ENCODE data around the gene H3-3A. TPM values are rescaled to one million over a fixed set of nuclear protein-coding genes. Genes with fewer than 3 reads are reported as not detected.

H3-3A gene
- total RNA-seq, 4 donors from 2014 or later: 224 to 510 (median 444) TPM

DNA sequence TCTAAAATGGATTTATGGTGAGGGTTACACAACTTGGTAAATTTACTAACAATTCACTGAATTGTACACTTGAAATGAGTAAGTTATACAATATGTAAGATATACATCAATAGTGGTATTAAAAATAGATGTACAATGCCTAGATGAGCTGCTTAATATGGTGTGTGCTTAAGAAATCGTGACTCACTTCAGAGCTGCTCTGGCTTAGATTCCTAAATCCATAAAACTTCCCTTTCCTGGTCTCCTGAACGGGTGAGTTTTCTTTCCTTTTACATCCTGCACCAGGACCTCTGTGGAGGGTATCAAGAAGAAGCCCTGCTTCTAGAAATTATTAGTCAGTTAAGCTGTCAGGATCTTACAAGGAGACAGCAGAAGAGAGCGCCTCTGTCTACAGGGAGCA, 30.4 kb downstream of the H3-3A start:
- no peak for DNase-seq (ENCODE audit: low spot score in 2 of 2)
- no peaks in the 10 kb centered on the region for H3K9me3 ChIP-seq
- no peaks in the 10 kb centered on the region for H3K36me3 ChIP-seq
- no peaks in the 10 kb centered on the region for H3K4me1 ChIP-seq
- TF ChIP-seq CTCF (IDR thresholded peaks at IDR 0.05) (no peak), EP300 (IDR thresholded peaks at IDR 0.05) (no peak), POLR2A (IDR thresholded peaks at IDR 0.05) (no peak), POLR2AphosphoS5 (IDR thresholded peaks at IDR 0.05) (no peak)
- H3K27me3 ChIP-seq: no peaks in the 10 kb centered on the region
- H3K27ac ChIP-seq: no peak overlapping the region
- 62% methylated on average over 3 of the region's 3 CpGs for WGBS
- H3K4me3 ChIP-seq: no peak overlapping the region

- peak in 1 of 2 donors; percentile 47 for DNase-seq (ENCODE audit: low spot score in 2 of 2)
- 93% methylated on average over 2 of the region's 2 CpGs for WGBS
- no peaks in the 10 kb centered on the region for H3K27me3 ChIP-seq
- no peaks in the 10 kb centered on the region for H3K4me1 ChIP-seq
- no peaks in the 10 kb centered on the region for H3K36me3 ChIP-seq
- no peak overlapping the region for H3K27ac ChIP-seq
- H3K4me3 ChIP-seq: no peak overlapping the region
- TF ChIP-seq CTCF (IDR thresholded peaks at IDR 0.05) (no peak), POLR2A (IDR thresholded peaks at IDR 0.05) (no peak), EP300 (IDR thresholded peaks at IDR 0.05) (no peak), POLR2AphosphoS5 (IDR thresholded peaks at IDR 0.05) (no peak)
- H3K9me3 ChIP-seq: no peaks in the 10 kb centered on the region
Measured at GRCh38 chr1:226093621-226094020, 31.1 kb downstream of the H3-3A start.

DNA sequence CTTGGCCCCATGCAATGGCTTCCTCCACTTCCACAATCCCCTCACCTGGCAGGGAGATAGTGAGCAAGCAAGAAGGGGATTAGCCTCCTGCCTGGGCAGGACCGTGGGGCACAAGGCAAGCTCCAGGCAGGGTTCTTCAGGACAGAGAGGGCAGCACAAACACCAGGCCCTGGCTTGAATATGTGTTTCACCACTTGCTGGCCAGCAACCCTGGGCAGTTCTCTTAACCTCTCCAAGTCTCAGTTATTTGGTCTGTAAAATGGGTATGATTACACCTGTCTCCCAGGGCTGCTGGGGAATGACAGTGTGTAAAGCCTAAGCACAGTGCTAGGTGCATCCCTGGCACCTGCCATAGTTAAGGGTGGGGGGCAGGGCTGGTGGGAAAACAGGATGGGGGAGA, 31.9 kb downstream of the H3-3A start:
- Histone ChIP-seq H3K4me1 (no peaks in the 10 kb centered on the region), H3K27me3 (no peaks in the 10 kb centered on the region), H3K36me3 (no peaks in the 10 kb centered on the region), H3K27ac (no peak overlapping the region), H3K9me3 (no peaks in the 10 kb centered on the region), H3K4me3 (no peak overlapping the region)
- 50% methylated on average over 1 of the region's 1 CpG for WGBS
- no peak for TF ChIP-seq EP300 (IDR thresholded peaks at IDR 0.05)
- no peak for TF ChIP-seq POLR2AphosphoS5 (IDR thresholded peaks at IDR 0.05)
- TF ChIP-seq POLR2A (IDR thresholded peaks at IDR 0.05): no peak
- no peak for TF ChIP-seq CTCF (IDR thresholded peaks at IDR 0.05)
- DNase-seq (ENCODE audit: low spot score in 2 of 2): peak in 1 of 2 donors; percentile 45

- WGBS: 97% methylated on average over 2 of the region's 2 CpGs
- Histone ChIP-seq H3K36me3 (no peaks in the 10 kb centered on the region), H3K9me3 (no peaks in the 10 kb centered on the region), H3K27me3 (no peaks in the 10 kb centered on the region), H3K27ac (no peak overlapping the region), H3K4me1 (peaks cover 7% of the 10 kb centered on the region), H3K4me3 (no peak overlapping the region)
- DNase-seq (ENCODE audit: low spot score in 2 of 2): no peak
- TF ChIP-seq CTCF (IDR thresholded peaks at IDR 0.05) (no peak), POLR2AphosphoS5 (IDR thresholded peaks at IDR 0.05) (no peak), POLR2A (IDR thresholded peaks at IDR 0.05) (no peak), EP300 (IDR thresholded peaks at IDR 0.05) (no peak)
Measured at GRCh38 chr1:226095286-226095685, 32.8 kb downstream of the H3-3A start.

GRCh38 chr1:226097866-226098625, 35.5 kb downstream of the H3-3A start:
- Histone ChIP-seq H3K27ac (no peak overlapping the region), H3K9me3 (no peaks in the 10 kb centered on the region), H3K4me1 (peaks cover 11% of the 10 kb centered on the region), H3K36me3 (no peaks in the 10 kb centered on the region), H3K27me3 (no peaks in the 10 kb centered on the region), H3K4me3 (no peak overlapping the region)
- no peak for DNase-seq (ENCODE audit: low spot score in 2 of 2)
- TF ChIP-seq EP300 (IDR thresholded peaks at IDR 0.05) (no peak), POLR2AphosphoS5 (IDR thresholded peaks at IDR 0.05) (no peak), POLR2A (IDR thresholded peaks at IDR 0.05) (no peak), CTCF (IDR thresholded peaks at IDR 0.05) (no peak)
- 84% methylated on average over 5 of the region's 5 CpGs for WGBS

All from suprapubic skin (tissue), 4 donors.